Retinal pigment epithelial cell (primary cell): ENCODE data around the gene CBL.

Experiments used
- DNase-seq: peaks from one replicate; pipeline ENCODE4 v3.0.0-alpha.2; 2010; ENCODE audit warnings: low read depth
- H3K4me3 ChIP-seq: 2 replicates; pipeline ENCODE4 v1.5.1; 2011; ENCODE audit warnings: mild to moderate bottlenecking, low read length, control low read depth, moderate library complexity
- TF ChIP-seq, protein P1 (sequence below): conservative IDR thresholded peaks from 2 replicates; pipeline ENCODE4 v1.5.1; 2011; ENCODE audit warnings: low read depth, low read length, control low read depth, inconsistent platforms

Gene CBL

DNA sequence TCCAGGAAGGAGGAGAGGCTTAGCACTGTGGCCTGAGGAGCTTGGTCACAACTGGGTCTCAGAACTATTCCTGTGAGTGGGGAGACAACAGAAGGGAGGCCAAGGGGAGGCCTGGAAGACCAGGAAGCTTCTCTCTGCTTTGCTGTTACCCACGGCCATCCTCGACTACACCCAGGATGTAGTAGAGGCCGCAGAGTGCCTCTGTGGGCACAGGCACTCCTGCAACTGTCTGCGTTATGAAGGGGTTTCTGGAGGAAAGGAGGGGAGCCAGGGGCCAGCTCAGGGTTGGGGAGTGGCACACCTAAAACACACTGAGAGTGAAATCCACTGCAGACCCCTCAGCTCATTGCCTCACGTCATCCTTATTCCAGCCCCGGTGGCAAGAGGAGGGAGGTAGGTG is 144.2 kb downstream of the CBL start:
- H3K4me3 ChIP-seq: no peak overlapping the region
- DNase-seq: no peak
- TF ChIP-seq, protein P1, sequence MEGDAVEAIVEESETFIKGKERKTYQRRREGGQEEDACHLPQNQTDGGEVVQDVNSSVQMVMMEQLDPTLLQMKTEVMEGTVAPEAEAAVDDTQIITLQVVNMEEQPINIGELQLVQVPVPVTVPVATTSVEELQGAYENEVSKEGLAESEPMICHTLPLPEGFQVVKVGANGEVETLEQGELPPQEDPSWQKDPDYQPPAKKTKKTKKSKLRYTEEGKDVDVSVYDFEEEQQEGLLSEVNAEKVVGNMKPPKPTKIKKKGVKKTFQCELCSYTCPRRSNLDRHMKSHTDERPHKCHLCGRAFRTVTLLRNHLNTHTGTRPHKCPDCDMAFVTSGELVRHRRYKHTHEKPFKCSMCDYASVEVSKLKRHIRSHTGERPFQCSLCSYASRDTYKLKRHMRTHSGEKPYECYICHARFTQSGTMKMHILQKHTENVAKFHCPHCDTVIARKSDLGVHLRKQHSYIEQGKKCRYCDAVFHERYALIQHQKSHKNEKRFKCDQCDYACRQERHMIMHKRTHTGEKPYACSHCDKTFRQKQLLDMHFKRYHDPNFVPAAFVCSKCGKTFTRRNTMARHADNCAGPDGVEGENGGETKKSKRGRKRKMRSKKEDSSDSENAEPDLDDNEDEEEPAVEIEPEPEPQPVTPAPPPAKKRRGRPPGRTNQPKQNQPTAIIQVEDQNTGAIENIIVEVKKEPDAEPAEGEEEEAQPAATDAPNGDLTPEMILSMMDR: no peak

- TF ChIP-seq, protein P1: no peak
- DNase-seq: no peak
These were observed 145.1 kb downstream of the CBL start for GRCh38 chr11:119351232-119351631.

DNA sequence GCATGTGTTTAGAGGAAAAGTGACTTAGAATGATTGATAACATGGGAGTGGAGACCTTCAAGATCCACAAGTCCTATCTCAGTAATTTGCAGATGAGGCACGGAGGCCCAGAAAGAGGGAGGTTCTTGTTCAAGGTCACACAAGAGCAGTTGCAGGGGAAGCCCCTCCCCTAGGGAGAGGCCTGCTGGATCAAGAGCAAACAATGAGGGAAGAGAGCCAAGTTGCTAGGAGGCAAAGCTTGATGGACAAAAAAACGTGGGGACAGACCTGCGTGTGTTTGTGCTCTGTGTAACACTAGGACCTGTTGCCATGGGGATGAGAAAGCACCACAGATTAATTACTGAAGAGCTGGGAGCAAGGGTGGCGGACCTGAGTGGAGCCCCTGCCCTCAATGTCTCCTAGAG is 146.7 kb downstream of the CBL start:
- TF ChIP-seq, protein P1: no peak
- DNase-seq: peak; percentile 95
- no peak overlapping the region for H3K4me3 ChIP-seq

More at GRCh38 chr11:119351232-119351631, 145.1 kb downstream of the CBL start:
- no peak overlapping the region for H3K4me3 ChIP-seq

GRCh38 chr11:119355091-119355843 is 149.1 kb downstream of the CBL start:
- TF ChIP-seq, protein P1: no peak
- H3K4me3 ChIP-seq: no peak overlapping the region
- no peak for DNase-seq

- peak overlapping the region; percentile 5 for H3K4me3 ChIP-seq
- no peak for DNase-seq
- TF ChIP-seq, protein P1: peak; percentile 81
These were observed 150.4 kb downstream of the CBL start for GRCh38 chr11:119356349-119357031.

- H3K4me3 ChIP-seq: no peak overlapping the region
- TF ChIP-seq, protein P1: no peak
- DNase-seq: no peak
These were observed 150.9 kb downstream of the CBL start for GRCh38 chr11:119357074-119357473.
